OCI-LY7 (cell line): ENCODE data around the gene INTU. TPM values are rescaled to one million over a fixed set of nuclear protein-coding genes. Genes with fewer than 3 reads are reported as not detected.

ENCODE experiments used
- BruUV-seq: library from RNA; stranded (reverse); fragments of 400-500 nt; replicated peaks from 2 replicates; lab custom pipeline; 2021; lab: Mats Ljungman, UMichigan
- CTCF ChIA-PET: fragments of 300-600 bp; sonication (Branson Sonifier 250); formaldehyde crosslinking; loops from one replicate; lab custom pipeline; 2022; ENCODE audit warnings: antibody characterized with exemption; ENCODE audit not compliant: unreplicated experiment; lab: Charles Lee
- POLR2A ChIA-PET: fragments of 300-600 bp; sonication (Branson Sonifier 250); formaldehyde crosslinking; loops from one replicate; lab custom pipeline; 2022; ENCODE audit warnings: antibody characterized with exemption; lab: Charles Lee
- DNase-seq: peaks from one replicate; pipeline ENCODE4 v3.0.0-alpha.2; 2015; ENCODE audit warnings: low spot score
- H2AFZ ChIP-seq: fragments of 200-600 bp; sonication (generic), shearing (Covaris generic); 2 replicates; pipeline ENCODE4 v1.6.1; 2014; ENCODE audit warnings: mild to moderate bottlenecking, antibody characterized with exemption, low read length, moderate library complexity
- H3K27ac ChIP-seq: fragments of 200-600 bp; sonication (generic); 2 replicates; pipeline ENCODE4 v1.5.1; 2014; ENCODE audit warnings: mixed run types, low read depth, mild to moderate bottlenecking, moderate library complexity, low read length, inconsistent platforms; ENCODE audit not compliant: poor library complexity, severe bottlenecking
- H3K36me3 ChIP-seq: fragments of 200-600 bp; sonication (generic); 2 replicates; pipeline ENCODE4 v1.6.1; 2014; ENCODE audit warnings: mild to moderate bottlenecking, antibody characterized with exemption, low read length, moderate library complexity, mixed read lengths; ENCODE audit not compliant: insufficient read depth
- H3K4me1 ChIP-seq: fragments of 200-600 bp; sonication (generic); 2 replicates; pipeline ENCODE4 v1.5.1; 2014; ENCODE audit warnings: mild to moderate bottlenecking, low read length; ENCODE audit not compliant: insufficient read depth, poor library complexity, severe bottlenecking
- H3K4me2 ChIP-seq: fragments of 200-600 bp; sonication (generic); 2 replicates; pipeline ENCODE4 v1.6.1; 2014; ENCODE audit warnings: mild to moderate bottlenecking, low read length
- H3K4me3 ChIP-seq: fragments of 200-600 bp; sonication (generic); 2 replicates; pipeline ENCODE4 v1.5.1; 2014; ENCODE audit warnings: mild to moderate bottlenecking, low read depth, low read length; ENCODE audit not compliant: poor library complexity, severe bottlenecking
- H3K79me2 ChIP-seq: fragments of 200-600 bp; sonication (generic); 2 replicates; pipeline ENCODE4 v1.6.1; 2016; ENCODE audit warnings: low read depth, mild to moderate bottlenecking, low read length, moderate library complexity, mixed read lengths; ENCODE audit not compliant: insufficient read depth
- H3K9me2 ChIP-seq: fragments of 200-600 bp; sonication (generic); 2 replicates; pipeline ENCODE4 v1.6.1; 2016; ENCODE audit warnings: mild to moderate bottlenecking, low read length, mixed read lengths; ENCODE audit not compliant: insufficient read depth
- H3K9me3 ChIP-seq: fragments of 200-600 bp; sonication (generic); 2 replicates; pipeline ENCODE4 v1.6.1; 2014; ENCODE audit warnings: mild to moderate bottlenecking, mixed run types, low read length, mixed read lengths
- H4K20me1 ChIP-seq: fragments of 200-600 bp; sonication (generic); 2 replicates; pipeline ENCODE4 v1.6.1; 2014; ENCODE audit warnings: mild to moderate bottlenecking, antibody characterized with exemption, low read length, moderate library complexity, mixed read lengths; ENCODE audit not compliant: insufficient read depth
- CTCF ChIP-seq: fragments of 200-600 bp; sonication (generic); conservative IDR thresholded peaks from 2 replicates; pipeline ENCODE4 v1.5.1; 2014; ENCODE audit warnings: mild to moderate bottlenecking, antibody characterized with exemption, low read length, moderate library complexity, mixed read lengths
- EZH2phosphoT487 ChIP-seq: fragments of 200-600 bp; sonication (generic); IDR thresholded peaks from 2 replicates; pipeline ENCODE4 v1.6.1; 2018; ENCODE audit warnings: low read depth, borderline replicate concordance, mild to moderate bottlenecking, mixed run types, antibody characterized with exemption, low read length, moderate library complexity, mixed read lengths
- intact Hi-C: fragments of 100-400 bp; cut with micrococcal nuclease; formaldehyde crosslinking; loops from one replicate; pipeline ENCODE4 v1.10.0; 2022; ENCODE audit not compliant: unreplicated experiment
- total RNA-seq, 2 experiments: library from RNA; depleted of rRNA in 1 of 2; stranded (reverse); fragments of >200 nt in 1 of 2; shearing (Covaris generic) in 1 of 2; gene quantifications; 2 replicates each; pipeline ENCODE4 v1.2.3, GENCODE V29; 2014 to 2022

INTU gene
- total RNA-seq, 2 experiments from 2014 or later: not detected

GRCh38 chr4:127606823-127607222 lies 25.9 kb upstream of the INTU start:
- Histone ChIP-seq H3K79me2 (no peaks in the 10 kb centered on the region), H3K4me2 (no peak overlapping the region), H3K4me3 (no peak overlapping the region), H3K36me3 (no peaks in the 10 kb centered on the region), H2AFZ (no peak overlapping the region), H3K9me3 (no peaks in the 10 kb centered on the region), H3K27ac (no peak overlapping the region), H4K20me1 (no peaks in the 10 kb centered on the region), H3K9me2 (no peaks in the 10 kb centered on the region), H3K4me1 (no peaks in the 10 kb centered on the region)
- BruUV-seq: no TSS peak
- intact Hi-C loops: loop anchor here (10.0 kb wide), 1 partner anchor 448 kb away; no protein-coding TSS in a partner anchor
- POLR2A ChIA-PET: interaction anchor here (0.7 to 0.9 kb wide), 5 partner anchors 13 to 462 kb away, joined by 3 to 4 read pairs (median 3); no protein-coding TSS in a partner anchor
- CTCF ChIA-PET: no interaction called here
- DNase-seq: no peak
- no peak for TF ChIP-seq CTCF
- no peak for TF ChIP-seq EZH2phosphoT487

- Histone ChIP-seq H3K79me2 (no peaks in the 10 kb centered on the region), H2AFZ (no peak overlapping the region), H3K9me3 (no peaks in the 10 kb centered on the region), H3K4me2 (no peak overlapping the region), H3K27ac (no peak overlapping the region), H3K4me1 (no peaks in the 10 kb centered on the region), H4K20me1 (no peaks in the 10 kb centered on the region), H3K36me3 (no peaks in the 10 kb centered on the region), H3K4me3 (no peak overlapping the region), H3K9me2 (no peaks in the 10 kb centered on the region)
- intact Hi-C loops: loop anchor here (10.0 kb wide), 1 partner anchor 445 kb away; no protein-coding TSS in a partner anchor
- CTCF ChIA-PET: no interaction called here
- BruUV-seq: no TSS peak
- no peak for DNase-seq
- POLR2A ChIA-PET: no interaction called here
- TF ChIP-seq EZH2phosphoT487: no peak
These were observed 23.3 kb upstream of the INTU start for GRCh38 chr4:127609484-127609883.

- DNase-seq: no peak
- no TSS peak for BruUV-seq
- no peak overlapping the region for H3K27ac ChIP-seq
- H3K4me2 ChIP-seq: no peak overlapping the region
- H3K79me2 ChIP-seq: no peaks in the 10 kb centered on the region
- no peaks in the 10 kb centered on the region for H3K36me3 ChIP-seq
- H4K20me1 ChIP-seq: no peaks in the 10 kb centered on the region
- POLR2A ChIA-PET: no interaction called here
- no peaks in the 10 kb centered on the region for H3K9me2 ChIP-seq
- TF ChIP-seq CTCF (no peak), EZH2phosphoT487 (no peak)
- H3K4me1 ChIP-seq: no peaks in the 10 kb centered on the region
- intact Hi-C loops: no loop called here
- CTCF ChIA-PET: no interaction called here
- H3K9me3 ChIP-seq: no peaks in the 10 kb centered on the region
- no peak overlapping the region for H3K4me3 ChIP-seq
- H2AFZ ChIP-seq: no peak overlapping the region
These were observed 22.3 kb upstream of the INTU start for GRCh38 chr4:127610488-127610887.
